T-helper 1 cell (primary cell): ENCODE results near the gene KHDC1.
"Not testable (repeated sequence)": the region's sequence is repeated elsewhere in the genome, so short reads cannot be mapped to it uniquely, and the experiment has no call there.

Experiments
- DNase-seq, 5 donors: peaks; one replicate each; pipeline ENCODE4 v3.0.0-alpha.2; 2012 to 2020
- total RNA-seq, 4 donors: gene quantifications; one replicate each; lab custom pipeline; 2026; lab: John Stamatoyannopoulos, UW

Gene KHDC1, protein sequence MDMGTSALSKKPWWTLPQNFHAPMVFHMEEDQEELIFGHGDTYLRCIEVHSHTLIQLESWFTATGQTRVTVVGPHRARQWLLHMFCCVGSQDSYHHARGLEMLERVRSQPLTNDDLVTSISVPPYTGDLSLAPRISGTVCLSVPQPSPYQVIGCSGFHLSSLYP
- total RNA-seq: 0.61 to 1.6 (median 1.1) reads per million in 4 donors

DNA sequence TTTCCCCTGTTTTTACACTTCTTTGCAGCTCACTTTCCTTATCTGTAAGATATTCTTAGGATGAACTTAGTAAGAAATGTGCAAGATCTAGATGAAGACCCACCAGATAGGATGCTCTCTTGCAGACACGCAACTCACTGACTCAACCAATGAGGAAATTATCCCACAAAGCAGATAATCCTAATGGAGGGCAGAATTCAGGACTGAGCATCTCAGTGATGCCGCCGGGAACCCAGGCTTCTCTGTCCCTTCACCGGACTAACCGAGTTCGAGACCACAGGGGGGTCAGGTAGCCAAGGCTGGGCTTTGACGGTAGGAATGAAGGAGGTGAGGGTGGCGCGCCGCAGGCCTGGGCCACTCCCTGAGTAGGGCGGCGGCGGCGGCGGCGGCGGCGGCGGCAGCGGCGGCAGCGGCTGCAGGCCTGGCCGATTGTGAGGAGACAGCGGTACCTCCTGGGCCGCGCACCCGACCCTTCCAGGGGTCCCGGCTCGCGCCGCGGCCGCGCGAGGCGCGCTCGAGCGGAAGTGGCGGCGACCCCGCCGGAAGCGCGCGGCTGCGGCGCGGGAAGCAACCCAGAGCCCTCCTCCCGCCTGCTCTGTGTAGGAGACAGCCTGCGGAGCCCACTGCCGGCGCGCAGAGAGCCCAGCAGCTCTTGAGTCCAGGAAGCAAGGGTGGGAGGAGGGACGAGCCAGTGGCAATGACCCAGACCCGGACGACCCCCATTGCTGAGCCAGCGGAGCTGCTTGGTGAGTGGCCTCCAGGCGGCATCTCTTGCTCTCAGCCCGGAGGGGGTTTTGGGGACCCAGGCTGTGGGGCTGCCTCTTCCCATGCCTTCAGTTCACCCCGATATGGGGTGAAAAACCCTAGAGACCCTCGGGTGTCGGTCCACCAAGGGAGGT, at the start of gene KHDC1:
KHDC1 (minus strand) TSS at position 526 of the 899 bp plus-strand sequence. CDS start 20,679 bp downstream, outside the sequence.
- DNase-seq: peak; percentile 19 to 70 (median 24)

DNA sequence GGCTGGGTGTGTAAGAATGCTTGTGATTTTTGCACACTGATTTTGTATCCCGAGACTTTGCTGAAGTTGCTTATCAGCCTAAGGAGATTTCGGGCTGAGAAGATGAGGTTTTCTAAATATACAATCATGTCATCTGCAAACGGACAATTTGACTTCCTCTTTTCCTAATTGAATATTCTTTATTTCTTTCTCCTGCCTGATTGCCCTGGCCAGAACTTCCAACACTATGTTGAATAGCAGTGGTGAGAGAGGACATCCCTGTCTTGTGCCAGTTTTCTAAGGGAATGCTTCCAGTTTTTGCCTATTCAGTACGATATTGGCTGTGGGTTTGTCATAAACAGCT, 47.5 kb upstream of the KHDC1 start:
- not testable (repeated sequence) for DNase-seq

DNA sequence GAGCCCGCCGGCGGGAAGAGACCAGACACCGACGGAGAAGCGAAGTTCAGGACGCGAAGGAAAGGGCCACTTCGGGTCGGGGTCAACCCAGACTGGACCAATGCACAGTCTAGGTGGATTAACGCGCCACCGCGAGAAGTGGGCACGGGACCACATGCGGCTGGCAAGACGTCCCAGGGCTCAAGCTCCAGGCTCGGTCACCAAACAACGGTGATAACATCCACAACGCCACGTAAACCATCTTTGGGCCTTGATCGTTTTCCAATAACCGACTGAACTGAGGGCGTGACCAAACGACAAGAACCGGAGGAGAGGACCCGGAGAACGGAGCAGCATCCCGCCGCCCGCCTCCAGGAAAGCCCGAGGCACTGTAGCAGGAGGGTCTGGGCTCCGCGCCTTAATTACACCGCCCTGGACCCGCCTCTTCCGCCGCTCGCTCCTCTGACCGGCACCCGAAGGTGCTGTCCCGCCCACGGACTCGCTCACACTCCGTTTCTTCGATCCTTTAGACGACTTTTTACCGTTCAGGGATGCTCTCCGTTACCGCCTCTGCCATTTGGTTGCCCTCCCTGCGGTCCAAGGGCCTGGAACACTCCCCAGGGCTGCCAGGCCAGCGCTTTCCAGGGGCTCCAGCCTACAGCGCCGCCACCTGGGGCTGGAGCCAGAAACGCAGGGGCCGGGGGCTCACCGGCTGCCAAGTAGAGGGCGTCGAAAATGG, 46.9 kb upstream of the KHDC1 start:
- DNase-seq: peak; percentile 17 to 68 (median 22)

DNA sequence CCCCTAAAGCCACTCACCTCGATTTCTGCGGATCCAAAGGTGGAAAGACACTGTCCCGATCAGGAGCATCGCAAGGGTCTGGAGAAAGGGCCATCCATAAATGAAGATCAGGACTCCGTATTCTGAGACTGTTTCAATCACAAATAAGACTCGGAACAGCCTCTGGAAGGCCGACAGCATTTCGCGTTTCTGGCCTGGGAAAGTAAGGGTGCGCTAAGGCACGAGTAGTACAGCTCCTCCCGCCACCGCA, 46.5 kb upstream of the KHDC1 start:
- DNase-seq: no peak

DNA sequence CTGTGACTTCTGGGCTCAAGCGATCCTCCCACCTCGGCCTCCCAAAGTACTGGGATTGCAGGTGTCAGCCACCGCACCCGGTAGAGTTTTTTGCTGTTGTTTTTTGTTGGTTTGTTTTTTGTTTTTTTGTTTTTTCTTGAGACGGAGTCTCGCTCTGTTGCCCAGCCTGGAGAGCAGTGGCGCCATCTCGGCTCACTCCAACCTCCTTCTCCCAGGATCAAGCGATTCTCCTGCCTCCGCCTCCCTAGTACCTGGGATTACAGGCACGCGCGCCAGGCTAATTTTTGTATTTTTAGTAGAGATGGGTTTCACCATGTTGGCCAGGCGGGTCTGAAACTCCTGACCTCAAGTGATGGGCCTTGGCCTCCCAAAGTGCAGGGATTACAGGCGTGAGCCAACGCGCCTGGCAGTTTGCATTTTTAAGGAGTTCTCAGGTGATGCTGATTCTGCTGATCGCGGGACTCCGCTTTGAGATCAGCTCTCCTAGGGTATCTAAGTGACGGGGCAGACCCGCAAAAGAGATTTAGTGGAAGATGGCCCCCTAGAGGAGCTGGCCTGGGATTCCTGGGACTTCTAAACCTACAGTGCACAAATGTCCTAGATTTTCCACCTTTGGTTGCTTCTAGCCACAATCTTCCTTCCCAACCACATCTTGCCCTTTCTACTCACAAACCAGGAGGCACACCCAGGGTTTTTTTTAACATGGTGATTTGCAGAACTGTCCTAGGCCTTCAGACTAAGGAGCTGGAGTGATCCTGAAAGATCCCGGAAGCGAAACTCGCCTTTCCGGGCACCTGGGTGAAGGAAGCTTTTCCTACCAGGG, 45.9 kb upstream of the KHDC1 start:
- no peak for DNase-seq

DNA sequence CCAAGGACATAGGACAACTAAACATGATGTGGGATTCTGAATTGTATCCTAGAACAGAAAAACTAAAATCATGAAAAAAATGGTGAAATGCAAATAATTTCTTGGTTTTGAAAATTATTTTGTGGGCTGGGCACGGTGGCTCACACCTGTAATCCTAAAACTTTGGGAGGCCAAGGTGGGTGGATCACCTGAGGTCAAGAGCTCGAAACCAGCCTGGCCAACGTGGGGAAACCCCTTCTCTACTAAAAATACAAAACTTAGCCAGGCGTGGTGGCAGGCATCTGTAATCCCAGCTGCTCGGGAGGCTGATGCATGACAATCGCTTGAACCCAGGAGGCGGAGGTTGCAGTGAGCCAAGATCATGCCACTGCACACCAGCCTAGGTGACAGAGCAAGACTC, 40.8 kb upstream of the KHDC1 start:
- not testable (repeated sequence) for DNase-seq

DNA sequence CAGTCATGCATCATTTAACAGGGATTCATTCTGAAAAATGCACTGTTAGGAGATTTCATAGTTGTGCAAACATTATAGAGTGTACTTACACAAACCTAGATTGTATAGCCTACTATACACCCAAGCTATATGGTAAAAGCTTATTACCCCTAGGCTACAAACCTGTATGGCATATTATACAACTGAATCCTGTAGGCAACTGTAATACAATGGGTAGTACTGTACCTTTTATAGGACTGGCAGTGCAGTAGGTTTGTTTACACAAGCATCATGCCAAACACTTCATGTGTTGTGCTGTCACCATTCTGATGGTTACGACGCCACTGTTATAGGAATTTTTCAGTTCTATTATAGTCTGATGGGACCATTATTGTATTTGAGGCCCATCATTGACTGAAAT, 39.3 kb upstream of the KHDC1 start:
- no peak for DNase-seq

DNA sequence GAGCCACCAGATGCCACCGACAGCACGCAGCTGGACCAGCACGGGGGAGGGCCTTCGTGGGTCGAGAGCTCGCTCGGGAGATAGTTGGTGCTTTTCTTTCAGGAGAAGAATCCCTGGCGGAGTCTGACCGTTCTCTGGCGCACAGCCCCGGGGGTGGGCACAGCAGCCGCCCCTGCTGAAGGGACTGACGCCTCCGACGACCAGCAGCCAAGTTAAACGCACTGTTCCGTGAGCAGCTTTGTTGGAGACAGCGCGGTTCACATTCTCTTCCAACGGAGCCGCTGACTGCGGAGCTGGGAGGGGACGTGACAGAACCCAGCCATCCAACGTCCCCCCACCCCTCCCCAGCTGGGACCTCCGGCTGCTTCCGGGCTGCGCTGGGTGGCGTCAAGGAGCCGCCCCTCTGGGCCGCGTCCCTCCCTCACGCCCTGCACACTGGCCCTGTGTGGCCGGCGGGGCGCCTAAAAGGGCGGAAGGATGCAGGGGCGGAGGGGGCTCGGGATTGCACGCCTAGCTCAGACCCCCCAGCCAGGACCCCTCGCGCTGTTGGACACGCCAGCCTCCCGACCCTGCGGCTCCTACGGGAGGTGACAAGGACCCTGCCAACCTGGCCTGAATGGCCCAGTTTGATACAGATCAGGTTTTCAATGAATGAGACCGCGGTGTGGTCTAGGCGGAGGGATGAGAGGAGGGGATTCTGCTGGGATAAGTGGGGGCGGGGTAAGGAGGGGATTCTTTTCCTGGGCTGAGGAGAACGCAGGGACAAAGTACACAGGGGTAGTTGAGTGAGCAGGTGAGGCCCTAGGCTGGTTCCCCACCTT, 36.4 kb upstream of the KHDC1 start:
- no peak for DNase-seq

DNA sequence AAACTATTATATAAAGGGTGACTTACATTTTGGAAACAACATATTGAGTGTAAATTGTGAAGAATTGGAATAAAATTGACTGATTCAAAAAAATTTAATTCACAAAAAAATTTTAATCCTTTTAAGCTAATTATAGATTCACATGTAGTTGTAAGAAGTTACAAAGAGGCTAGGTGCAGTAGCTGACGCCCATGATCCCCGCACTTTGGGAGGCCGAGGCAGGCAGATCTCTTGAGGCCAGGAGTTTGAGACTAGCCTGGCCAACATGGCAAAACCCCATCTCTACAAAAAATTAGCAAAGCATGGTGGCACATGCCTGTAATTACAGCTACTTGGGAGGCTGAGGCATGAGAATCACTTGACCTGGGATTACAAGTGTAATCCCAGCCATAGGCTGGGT, 30.3 kb upstream of the KHDC1 start:
- no peak for DNase-seq

DNA sequence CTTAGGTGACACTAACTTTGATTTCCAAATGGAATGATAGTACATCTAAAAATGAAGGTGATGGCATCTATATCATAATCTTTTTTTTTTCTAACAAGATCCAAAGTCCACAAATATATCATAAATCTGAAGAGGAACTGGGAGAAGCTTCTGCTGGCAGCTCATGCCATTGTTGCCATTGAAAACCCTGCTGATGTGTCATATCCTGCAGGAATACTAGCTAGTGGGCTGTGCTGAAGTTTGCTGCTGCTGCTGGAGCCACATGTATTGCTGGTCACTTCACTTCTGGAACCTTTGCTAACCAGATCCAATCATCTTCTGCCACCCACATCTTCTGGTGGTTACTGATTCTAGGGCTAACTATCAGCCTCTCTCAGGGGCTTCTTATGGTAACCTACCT, 27.4 kb upstream of the KHDC1 start:
- DNase-seq: no peak

DNA sequence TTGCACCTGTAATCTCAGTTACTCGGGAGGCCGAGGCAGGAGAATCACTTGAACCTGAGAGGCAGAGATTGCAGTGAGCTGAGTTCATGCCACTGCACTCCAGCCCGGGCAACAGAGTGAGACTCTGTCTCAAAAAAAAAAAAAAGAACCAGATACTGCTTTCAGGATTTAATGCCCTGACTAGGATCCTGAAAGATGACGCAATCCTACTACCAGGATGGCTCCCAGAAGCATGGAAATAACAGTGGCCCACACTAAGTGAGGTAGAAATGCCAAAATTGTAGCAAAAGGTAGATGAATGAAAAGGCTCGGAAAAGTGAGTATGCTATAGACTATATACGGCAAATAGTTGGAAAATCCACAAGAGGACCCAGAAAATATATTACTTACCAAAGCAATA, 23.8 kb upstream of the KHDC1 start:
- no peak for DNase-seq

DNA sequence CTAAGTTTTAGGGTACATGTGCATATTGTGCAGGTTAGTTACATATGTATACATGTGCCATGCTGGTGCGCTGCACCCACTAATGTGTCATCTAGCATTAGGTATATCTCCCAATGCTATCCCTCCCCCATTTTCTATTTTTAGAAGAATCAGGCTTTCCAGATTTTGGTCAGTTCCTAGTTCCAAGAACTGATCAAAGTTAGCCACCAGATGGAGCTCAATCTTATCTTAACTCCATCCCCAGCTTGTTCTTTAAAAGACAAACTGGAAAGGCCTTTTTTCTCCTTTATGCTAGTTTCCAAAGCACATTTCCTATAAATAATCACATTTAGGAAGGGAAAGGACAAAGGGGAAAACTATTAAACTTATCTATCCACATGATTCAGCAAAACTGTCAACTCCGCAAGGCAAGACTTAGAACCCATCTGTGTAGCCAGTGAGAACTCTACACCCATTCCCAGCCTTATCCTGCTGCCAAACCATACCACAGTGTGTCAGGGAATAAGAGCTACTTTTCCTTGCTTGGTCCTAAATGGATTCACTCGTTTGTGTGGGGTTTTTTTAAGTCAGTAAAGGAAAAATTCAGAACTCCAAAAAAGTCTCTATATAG, 22.8 kb upstream of the KHDC1 start:
- DNase-seq: peak in 1 of 5 donors; percentile 17

DNA sequence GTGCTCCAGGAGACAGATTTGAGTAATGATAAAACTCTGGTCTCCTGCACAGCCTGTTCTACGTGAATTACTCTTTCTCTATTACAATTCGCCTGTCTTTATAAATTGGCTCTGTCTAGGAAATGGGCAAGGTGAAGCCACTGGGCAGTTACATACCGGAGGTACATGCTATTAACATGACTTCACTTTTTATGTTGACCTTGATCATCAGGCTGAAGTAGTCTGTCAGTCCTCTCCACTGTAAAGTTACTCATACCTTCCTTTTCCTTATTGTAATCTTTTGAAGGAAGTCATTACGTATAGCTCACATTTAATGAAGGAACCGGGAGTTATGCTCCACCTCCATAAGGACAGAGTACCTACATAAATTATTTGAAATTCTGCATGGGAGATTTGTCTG, 19.9 kb upstream of the KHDC1 start:
- no peak for DNase-seq

DNA sequence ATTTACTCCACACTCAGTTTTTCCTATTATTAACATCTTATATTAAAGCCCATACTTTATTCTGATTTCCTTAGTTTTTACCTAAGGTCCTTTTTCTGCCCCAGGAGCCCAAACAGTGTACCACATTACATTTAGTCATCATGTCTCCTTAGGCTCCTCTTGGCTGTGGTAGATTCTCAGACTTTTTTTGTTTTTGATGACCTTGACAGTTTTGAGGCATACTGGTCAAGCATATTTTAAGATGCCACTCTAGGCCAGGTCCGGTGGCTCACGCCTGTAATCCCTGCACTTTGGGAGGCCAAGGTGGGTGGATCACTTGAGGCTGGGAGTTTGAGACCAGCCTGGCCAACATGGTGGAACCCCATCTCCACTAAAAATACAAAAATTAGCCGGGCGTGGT, 18.7 kb upstream of the KHDC1 start:
- not testable (repeated sequence) for DNase-seq

DNA sequence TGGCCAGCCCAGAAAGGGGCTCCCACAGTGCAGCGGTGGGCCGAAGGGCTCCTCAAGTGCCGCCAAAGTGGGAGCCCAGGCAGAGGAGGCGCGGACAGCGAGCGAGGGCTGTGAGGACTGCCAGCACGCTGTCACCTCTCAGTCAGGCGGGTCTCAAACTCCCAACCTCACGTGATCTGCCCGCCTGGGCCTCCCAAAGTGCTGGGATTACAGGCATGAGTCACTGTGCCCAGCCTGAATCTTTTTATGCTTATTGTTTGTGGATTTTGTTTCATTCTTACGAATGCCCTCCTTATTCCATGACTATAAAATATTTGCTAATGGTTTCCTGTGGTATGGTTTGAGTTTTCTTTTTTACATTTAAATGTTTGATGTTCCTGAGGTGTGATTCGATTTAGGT, 6.3 kb upstream of the KHDC1 start:
- DNase-seq: not testable (repeated sequence)

DNA sequence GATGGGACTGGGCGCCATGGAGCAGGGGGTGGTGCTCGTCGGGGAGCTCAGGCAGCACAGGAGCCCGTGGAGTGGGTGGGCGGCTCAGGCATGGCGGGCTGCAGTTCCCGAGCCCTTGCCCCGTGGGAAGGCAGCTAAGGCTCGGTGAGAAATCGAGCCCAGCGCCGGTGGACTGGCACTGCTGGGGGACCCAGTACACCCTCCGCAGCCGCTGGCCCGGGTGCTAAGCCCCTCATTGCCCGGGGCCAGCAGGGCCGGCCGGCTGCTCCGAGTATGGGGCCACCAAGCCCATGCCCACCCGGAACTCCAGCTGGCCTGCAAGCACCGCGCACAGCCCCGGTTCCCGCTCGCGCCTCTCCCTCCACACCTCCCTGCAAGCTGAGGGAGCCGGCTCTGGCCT, 5.9 kb upstream of the KHDC1 start:
- not testable (repeated sequence) for DNase-seq

DNA sequence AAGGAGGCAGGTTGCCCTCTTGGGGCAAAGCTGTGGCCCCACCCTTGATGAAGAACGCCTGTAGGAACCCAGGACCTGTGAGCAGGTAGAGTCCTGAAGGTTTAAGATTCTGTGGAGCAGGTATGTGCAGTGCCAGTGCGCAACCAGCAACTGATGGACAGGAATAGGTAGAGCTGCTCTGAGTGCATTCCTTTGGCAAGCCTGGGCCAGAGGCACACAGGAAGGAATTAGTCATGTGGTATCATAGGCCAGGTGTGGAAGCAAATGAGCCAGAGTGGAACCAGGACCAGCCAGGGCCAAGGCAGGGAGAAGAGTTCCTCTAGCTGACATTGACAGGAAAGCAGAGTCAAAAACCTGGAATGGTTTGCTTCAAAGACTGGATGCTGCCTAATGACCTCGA, 1.4 kb upstream of the KHDC1 start:
- DNase-seq: no peak

DNA sequence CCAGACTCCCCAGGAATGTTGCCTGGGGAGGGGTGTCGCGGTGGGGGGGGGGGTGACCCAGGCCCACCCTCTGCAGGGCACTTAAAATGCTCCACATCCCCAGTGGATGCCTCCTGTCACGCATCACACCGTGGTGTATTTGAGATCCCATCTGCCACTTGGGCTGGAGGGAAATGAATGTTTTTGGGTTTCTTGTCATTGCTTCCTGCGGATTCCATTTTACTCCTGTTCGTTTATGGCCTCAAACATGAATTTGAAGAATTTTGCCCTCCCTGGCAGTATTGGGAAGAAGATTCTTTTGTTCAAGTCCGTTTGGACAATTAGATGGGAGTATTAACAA, 544 bp upstream of the KHDC1 start:
- no peak for DNase-seq

DNA sequence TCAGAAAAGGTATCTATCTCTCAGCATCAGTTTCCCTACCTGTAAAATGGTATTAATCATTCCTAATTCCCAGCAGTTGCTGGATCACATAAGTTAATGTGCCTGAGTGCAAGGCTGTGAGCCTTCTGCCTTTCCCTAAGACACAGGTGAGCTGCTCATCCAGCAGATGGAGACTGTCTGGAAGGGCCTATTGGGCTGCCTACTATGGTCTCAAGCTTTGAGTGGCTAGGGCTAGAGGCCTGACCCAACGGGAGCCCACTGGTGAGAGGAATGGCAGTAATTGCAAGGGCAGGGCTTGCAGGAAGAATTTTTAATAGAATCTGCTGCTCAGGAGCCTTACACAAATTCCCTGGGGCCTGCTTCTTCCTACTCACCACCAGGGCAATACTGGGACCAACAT, 4.3 kb downstream of the KHDC1 start:
- no peak for DNase-seq

DNA sequence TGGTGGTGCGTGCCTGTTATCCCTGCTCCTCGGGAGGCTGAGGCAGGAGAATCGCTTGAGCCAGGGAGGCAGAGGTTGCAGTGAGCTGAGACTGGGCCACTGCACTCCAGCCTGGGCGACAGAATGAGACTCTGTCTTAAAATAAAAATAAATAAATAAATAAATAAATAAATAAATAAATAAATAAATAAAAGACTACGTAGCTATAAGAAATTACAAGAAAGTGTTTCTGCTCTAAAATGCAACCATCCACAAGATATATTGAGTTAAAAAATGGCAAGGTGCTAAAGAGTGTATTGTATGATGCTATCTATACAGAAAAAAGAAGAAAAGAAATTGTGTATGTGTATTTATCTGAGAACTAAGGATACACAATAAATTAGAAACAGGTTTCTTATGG, 8.7 kb downstream of the KHDC1 start:
- DNase-seq: not testable (repeated sequence)

DNA sequence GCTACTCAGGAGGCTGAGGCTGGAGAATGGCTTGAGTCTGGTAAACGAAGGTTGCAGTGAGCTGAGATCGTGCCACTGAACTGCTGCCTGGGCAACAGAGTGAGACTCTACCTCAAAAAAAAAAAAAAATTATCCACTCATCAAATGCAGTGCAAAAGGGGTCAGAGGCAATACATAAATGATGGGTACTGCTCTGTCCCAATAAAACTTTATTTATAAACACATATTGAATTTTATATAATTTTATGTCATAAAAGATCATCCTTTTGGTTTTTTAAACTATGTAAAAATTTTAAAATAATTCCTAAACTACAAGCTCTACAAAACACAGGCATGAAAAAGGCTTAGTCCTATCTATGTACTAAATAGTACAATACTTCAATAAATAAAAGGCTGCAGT, 10.3 kb downstream of the KHDC1 start:
- DNase-seq: no peak

DNA sequence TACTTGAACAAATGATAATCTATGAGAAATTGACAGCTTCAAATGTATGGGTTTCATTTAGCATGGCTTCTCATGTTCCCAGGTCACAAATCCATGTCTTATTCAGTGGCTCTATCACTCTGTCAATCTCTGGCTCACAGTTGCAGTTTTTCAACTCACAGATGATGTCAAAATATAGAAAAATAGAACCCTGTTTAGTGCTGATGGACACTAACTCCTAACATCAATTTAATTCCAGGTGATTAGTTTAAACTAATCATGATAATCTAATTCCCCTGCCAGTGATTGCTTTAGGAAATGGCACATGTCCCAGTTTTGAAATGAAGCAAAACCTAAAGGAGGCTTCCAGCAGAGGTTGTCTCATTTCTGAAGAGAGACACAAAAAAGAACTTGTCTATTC, 13.0 kb downstream of the KHDC1 start:
- no peak for DNase-seq
